Neuronal stem cell (in vitro differentiated cells): ENCODE results near the gene TIMM10.

Experiments used
- DNase-seq: peaks from one replicate; pipeline ENCODE4 v3.0.0-alpha.2; 2013; ENCODE audit warnings: low spot score
- H2AFZ ChIP-seq: one replicate; pipeline ENCODE4 v1.6.1; 2013; ENCODE audit warnings: mild to moderate bottlenecking, low read length, inconsistent platforms
- H2AK5ac ChIP-seq: 2 replicates; pipeline ENCODE4 v1.6.1; 2013; ENCODE audit warnings: low read depth, mild to moderate bottlenecking, inconsistent platforms, low read length, moderate library complexity, mixed read lengths
- H2BK120ac ChIP-seq: 2 replicates; pipeline ENCODE4 v1.6.1; 2013; ENCODE audit warnings: low read depth, mild to moderate bottlenecking, inconsistent platforms, low read length, moderate library complexity, mixed read lengths
- H2BK12ac ChIP-seq: one replicate; pipeline ENCODE4 v1.6.1; 2013; ENCODE audit warnings: low read length, inconsistent platforms
- H2BK15ac ChIP-seq: 2 replicates; pipeline ENCODE4 v1.6.1; 2013; ENCODE audit warnings: mild to moderate bottlenecking, low read length, inconsistent platforms, mixed read lengths
- H2BK5ac ChIP-seq: one replicate; pipeline ENCODE4 v1.6.1; 2013; ENCODE audit warnings: inconsistent platforms, mild to moderate bottlenecking, low read length, moderate library complexity
- H3K14ac ChIP-seq: one replicate; pipeline ENCODE4 v1.6.1; 2013; ENCODE audit warnings: low read length, inconsistent platforms
- H3K18ac ChIP-seq: 2 replicates; pipeline ENCODE4 v1.6.1; 2013; ENCODE audit warnings: low read length, inconsistent platforms
- H3K23ac ChIP-seq: 2 replicates; pipeline ENCODE4 v1.6.1; 2013; ENCODE audit warnings: low read depth, mild to moderate bottlenecking, mixed read lengths, low read length, inconsistent platforms; ENCODE audit not compliant: poor library complexity
- H3K27ac ChIP-seq: replicated peaks from 3 replicates; pipeline ENCODE4 v1.5.1; 2013; ENCODE audit warnings: low read length, inconsistent platforms
- H3K27me3 ChIP-seq, 3 experiments: 2 replicates each; pipeline ENCODE4 v1.6.1; 2013; ENCODE audit warnings: low read length in 3 of 3, mild to moderate bottlenecking in 2 of 3, inconsistent platforms in 1 of 3, low read depth in 1 of 3, mixed read lengths in 1 of 3, moderate library complexity in 1 of 3; ENCODE audit not compliant: control insufficient read depth in 3 of 3, insufficient read depth in 3 of 3
- H3K36me3 ChIP-seq, 2 donors: replicated peaks in 1 of 2; 2 replicates each; pipeline ENCODE4 v1.6.1; 2013; ENCODE audit warnings: low read length in 2 of 2; ENCODE audit not compliant: control insufficient read depth in 2 of 2, insufficient read depth in 2 of 2
- H3K4ac ChIP-seq: 2 replicates; pipeline ENCODE4 v1.6.1; 2013; ENCODE audit warnings: inconsistent platforms, mild to moderate bottlenecking, low read length, moderate library complexity
- H3K4me1 ChIP-seq, 2 donors: 1 replicate in 1 of 2; 2 replicates in 1 of 2; pipeline ENCODE4 v1.6.1; 2013; ENCODE audit warnings: low read length in 2 of 2, low read depth in 1 of 2; ENCODE audit not compliant: control insufficient read depth in 2 of 2, insufficient read depth in 1 of 2
- H3K4me2 ChIP-seq: one replicate; pipeline ENCODE4 v1.6.1; 2013; ENCODE audit warnings: mild to moderate bottlenecking, low read length, inconsistent platforms; ENCODE audit not compliant: insufficient read depth, poor library complexity, severe bottlenecking
- H3K4me3 ChIP-seq, 2 donors: 2 replicates each; pipeline ENCODE4 v1.5.1; 2013; ENCODE audit warnings: low read length in 2 of 2, mild to moderate bottlenecking in 2 of 2, inconsistent platforms in 1 of 2, moderate library complexity in 1 of 2
- H3K79me1 ChIP-seq: one replicate; pipeline ENCODE4 v1.6.1; 2013; ENCODE audit warnings: low read depth, mild to moderate bottlenecking, inconsistent platforms, low read length, moderate library complexity
- H3K9ac ChIP-seq: one replicate; pipeline ENCODE4 v1.6.1; 2013; ENCODE audit warnings: mild to moderate bottlenecking, low read depth, low read length, inconsistent platforms; ENCODE audit not compliant: poor library complexity
- H3K9me3 ChIP-seq, 2 donors: replicated peaks in 1 of 2; 2 replicates each; pipeline versions ENCODE3 to v1.6.1; 2013; ENCODE audit warnings: low read length in 2 of 2, mild to moderate bottlenecking in 2 of 2, inconsistent platforms in 1 of 2, low read depth in 1 of 2, mixed read lengths in 1 of 2, moderate library complexity in 1 of 2; ENCODE audit not compliant: control insufficient read depth in 2 of 2, insufficient read depth in 1 of 2
- H4K8ac ChIP-seq: one replicate; pipeline ENCODE4 v1.6.1; 2013; ENCODE audit warnings: low read depth, mild to moderate bottlenecking, inconsistent platforms, low read length, moderate library complexity
- H4K91ac ChIP-seq: one replicate; pipeline ENCODE4 v1.6.1; 2013; ENCODE audit warnings: low read length, low read depth, mild to moderate bottlenecking, inconsistent platforms; ENCODE audit not compliant: poor library complexity
- WGBS, 2 donors: extraction: QIAGEN DNeasy Blood & Tissue Kit; methylation state at CpG; one replicate each; pipeline ENCODE4 v1.1.7; 2013; ENCODE audit warnings: missing lambda C conversion rate in 2 of 2, mixed read lengths in 1 of 2; ENCODE audit not compliant: insufficient read length in 2 of 2, insufficient replicate concordance in 1 of 2; ENCODE audit errors: extremely low coverage in 2 of 2; 5-methylcytosine and 5-hydroxymethylcytosine counted together

Gene TIMM10

DNA sequence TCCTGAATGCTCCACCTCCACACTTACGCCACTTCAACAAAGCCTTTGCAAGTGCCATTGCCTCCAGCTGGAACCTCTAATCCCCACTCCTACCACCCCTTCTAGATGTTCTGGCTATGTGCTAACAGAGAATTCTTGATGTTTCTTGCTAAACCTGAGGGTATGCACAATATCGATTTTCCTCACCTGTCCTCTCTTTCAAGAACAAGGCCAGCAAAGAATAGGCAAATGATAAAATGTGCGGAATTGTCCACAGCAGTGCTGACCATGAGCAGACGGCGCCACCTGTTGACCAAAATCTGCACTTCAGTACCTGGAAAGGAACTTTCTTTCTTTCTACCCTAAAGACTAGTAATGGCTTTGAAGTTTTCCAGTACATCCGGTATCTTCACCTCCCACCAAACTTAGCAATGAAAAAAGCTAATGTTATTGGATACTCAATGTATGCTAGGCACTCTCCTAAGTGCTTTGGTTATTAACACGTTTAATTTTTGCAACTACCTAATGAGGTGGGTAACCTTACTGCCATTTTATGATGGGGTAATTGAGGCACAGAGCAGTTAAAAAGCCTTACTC, 3.4 kb downstream of the TIMM10 start:
- no peak overlapping the region for H2BK12ac ChIP-seq
- no peak overlapping the region for H2AFZ ChIP-seq
- H2AK5ac ChIP-seq: no peak overlapping the region
- no peaks in the 10 kb centered on the region for H3K9me3 ChIP-seq
- H2BK5ac ChIP-seq: no peak overlapping the region
- H3K4me3 ChIP-seq: no peak overlapping the region
- no peak overlapping the region for H3K9ac ChIP-seq
- H2BK120ac ChIP-seq: no peak overlapping the region
- H4K8ac ChIP-seq: no peak overlapping the region
- WGBS, 2 donors: no CpG with 5 or more reads among the region's 7 CpGs
- H4K91ac ChIP-seq: no peak overlapping the region
- no peak overlapping the region for H3K4ac ChIP-seq
- no peak overlapping the region for H3K4me2 ChIP-seq
- H2BK15ac ChIP-seq: no peak overlapping the region
- no peak overlapping the region for H3K23ac ChIP-seq
- H3K27me3 ChIP-seq: no peaks in the 10 kb centered on the region
- no peak overlapping the region for H3K18ac ChIP-seq
- H3K27ac ChIP-seq: no peak overlapping the region
- peaks cover 8% of the 10 kb centered on the region for H3K79me1 ChIP-seq
- H3K4me1 ChIP-seq: peaks cover 3 to 7% of the 10 kb centered on the region in 2 donors
- DNase-seq: peak; percentile 74
- no peak overlapping the region for H3K14ac ChIP-seq
- peaks cover 8 to 36% of the 10 kb centered on the region in 2 donors for H3K36me3 ChIP-seq

DNA sequence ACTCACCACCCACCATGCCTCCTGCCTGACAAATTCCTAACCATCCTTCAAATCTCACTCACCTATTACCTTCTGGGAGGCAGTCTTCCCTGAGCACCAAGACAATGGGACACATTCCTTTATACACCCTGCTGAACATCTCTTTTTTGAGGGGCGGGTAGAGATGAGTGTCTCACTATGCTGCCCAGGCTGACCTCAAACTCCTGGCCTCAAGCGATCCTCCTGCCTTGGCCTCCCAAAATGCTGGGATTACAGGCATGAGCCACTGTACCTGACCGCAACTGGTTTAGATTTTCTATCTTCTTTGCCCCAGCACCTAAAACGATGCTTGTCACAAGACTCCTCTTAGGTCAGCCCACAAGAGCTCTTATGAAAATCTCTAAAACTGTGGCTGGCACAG, 7.1 kb downstream of the TIMM10 start:
- Histone ChIP-seq H3K4me2 (no peak overlapping the region), H3K36me3 (peaks cover 3 to 22% of the 10 kb centered on the region in 2 donors), H3K18ac (no peak overlapping the region), H3K4me1 (no peaks in the 10 kb centered on the region), H3K4ac (no peak overlapping the region), H4K8ac (no peak overlapping the region), H3K9me3 (no peaks in the 10 kb centered on the region), H2AFZ (no peak overlapping the region), H2BK12ac (no peak overlapping the region), H3K27me3 (no peaks in the 10 kb centered on the region), H4K91ac (no peak overlapping the region), H3K14ac (no peak overlapping the region), H3K23ac (no peak overlapping the region), H3K9ac (no peak overlapping the region), H2AK5ac (no peak overlapping the region), H2BK120ac (no peak overlapping the region), H3K79me1 (no peaks in the 10 kb centered on the region), H3K27ac (no peak overlapping the region), H2BK15ac (no peak overlapping the region), H2BK5ac (no peak overlapping the region), H3K4me3 (no peak overlapping the region)
- no peak for DNase-seq
- WGBS, 2 donors: no CpG with 5 or more reads among the region's 4 CpGs

DNA sequence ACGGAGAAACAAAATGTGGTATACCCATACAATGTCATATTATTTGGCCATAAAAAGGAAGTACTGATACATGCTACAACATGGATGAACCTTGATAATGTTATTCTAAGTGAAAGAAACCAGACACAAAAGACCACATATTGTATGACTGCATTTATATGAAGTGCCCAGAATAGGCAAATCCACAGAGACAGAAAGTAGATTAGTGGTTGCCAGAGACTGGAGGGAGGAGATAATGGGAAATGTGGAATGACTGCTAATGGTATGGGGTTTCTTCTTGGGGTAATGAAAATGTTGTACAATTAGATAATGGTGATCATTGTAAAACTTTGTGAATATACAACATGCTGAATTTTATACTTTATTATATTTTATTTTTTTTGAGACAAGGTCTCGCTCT, 9.4 kb downstream of the TIMM10 start:
- Histone ChIP-seq H3K18ac (no peak overlapping the region), H3K4me1 (no peaks in the 10 kb centered on the region), H3K14ac (no peak overlapping the region), H4K91ac (no peak overlapping the region), H3K23ac (no peak overlapping the region), H3K9me3 (no peaks in the 10 kb centered on the region), H2BK120ac (no peak overlapping the region), H3K79me1 (no peaks in the 10 kb centered on the region), H2BK15ac (no peak overlapping the region), H4K8ac (no peak overlapping the region), H3K36me3 (peaks cover 0 to 9% of the 10 kb centered on the region in 2 donors), H2AK5ac (no peak overlapping the region), H3K27ac (no peak overlapping the region), H3K4me2 (no peak overlapping the region), H2BK12ac (no peak overlapping the region), H2BK5ac (no peak overlapping the region), H3K4me3 (no peak overlapping the region), H3K4ac (no peak overlapping the region), H3K27me3 (peaks cover 0 to 12% (median 0%) of the 10 kb centered on the region in 3 experiments), H3K9ac (no peak overlapping the region), H2AFZ (no peak overlapping the region)
- no peak for DNase-seq
- WGBS, 2 donors: no CpG with 5 or more reads among the region's 2 CpGs

DNA sequence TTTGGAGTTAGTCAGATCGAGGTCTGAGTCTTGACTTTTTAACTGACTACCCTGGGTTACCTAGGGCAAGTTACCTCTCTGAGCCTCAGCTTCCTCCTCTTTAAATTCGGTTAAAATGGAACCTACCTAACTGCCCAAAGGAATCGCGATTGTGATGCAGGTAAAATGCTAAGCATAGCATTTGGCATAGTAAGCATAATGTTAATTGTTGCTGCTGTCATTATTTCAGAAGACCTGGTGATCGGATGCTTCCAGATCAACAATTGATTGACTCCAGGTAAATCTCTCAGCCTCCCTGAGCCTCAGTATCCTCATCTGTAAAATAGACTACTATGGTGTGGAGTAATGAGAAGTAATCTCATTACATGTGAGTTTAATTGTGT, 14.5 kb downstream of the TIMM10 start:
- H2BK120ac ChIP-seq: no peak overlapping the region
- no peak overlapping the region for H2BK12ac ChIP-seq
- H3K4ac ChIP-seq: no peak overlapping the region
- no peak overlapping the region for H2BK15ac ChIP-seq
- H3K4me2 ChIP-seq: peak overlapping the region; percentile 98
- no peaks in the 10 kb centered on the region for H3K36me3 ChIP-seq
- H3K27me3 ChIP-seq: peaks cover 0 to 49% (median 22%) of the 10 kb centered on the region in 3 experiments
- H3K4me1 ChIP-seq: peaks cover 4 to 7% of the 10 kb centered on the region in 2 donors
- no peaks in the 10 kb centered on the region for H3K9me3 ChIP-seq
- H3K27ac ChIP-seq: no peak overlapping the region
- H4K8ac ChIP-seq: no peak overlapping the region
- H3K9ac ChIP-seq: no peak overlapping the region
- H3K18ac ChIP-seq: no peak overlapping the region
- H2BK5ac ChIP-seq: no peak overlapping the region
- no peak overlapping the region for H3K14ac ChIP-seq
- H2AK5ac ChIP-seq: no peak overlapping the region
- no peak overlapping the region for H4K91ac ChIP-seq
- DNase-seq: no peak
- peaks cover 1% of the 10 kb centered on the region for H3K79me1 ChIP-seq
- H3K4me3 ChIP-seq: peak overlapping the region; percentile 56 to 82
- H3K23ac ChIP-seq: no peak overlapping the region
- no CpG with 5 or more reads among the region's 5 CpGs for WGBS, 2 donors
- H2AFZ ChIP-seq: peak overlapping the region; percentile 92
